Measurements from ENCODE around the gene YIPF5.
A peak's percentile ranks its signal among the peaks of the same experiment; 100 is the strongest.

Gene YIPF5

DNA sequence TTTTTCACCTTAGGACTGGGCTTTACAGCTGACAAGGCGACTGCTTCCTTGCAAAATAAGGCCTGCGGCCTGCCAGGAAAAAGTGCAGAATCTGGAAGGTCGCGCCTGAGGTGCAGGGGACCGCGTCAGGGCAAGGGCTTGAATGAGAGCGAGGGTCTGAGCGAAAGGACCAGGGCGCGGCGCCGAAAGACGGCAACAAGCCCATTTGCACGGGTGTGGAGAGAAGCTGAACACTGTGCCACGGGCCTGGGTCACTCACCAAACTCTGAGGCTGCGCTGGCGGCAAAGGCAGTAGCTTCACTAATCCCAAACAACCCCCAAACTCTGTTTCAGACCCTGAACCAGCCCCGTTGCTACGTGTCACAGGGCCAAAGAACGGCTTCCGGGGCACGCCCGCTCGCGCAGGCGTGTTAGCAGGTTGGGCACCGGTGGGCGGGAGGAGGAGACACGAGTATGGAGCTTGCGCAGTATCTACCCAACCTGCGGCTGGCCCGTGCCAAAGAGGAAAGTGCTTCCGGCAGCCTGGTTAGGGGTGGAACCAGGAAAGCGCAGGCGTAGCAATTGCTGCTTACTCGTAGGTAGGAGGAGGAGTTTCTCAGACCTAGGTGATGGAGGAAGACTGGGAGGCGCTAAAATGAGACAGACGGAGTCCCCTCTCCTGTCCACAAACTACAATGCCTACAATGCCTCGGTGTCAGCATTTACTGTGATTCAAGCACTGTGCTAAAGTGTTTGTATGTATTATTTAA, at the start of gene YIPF5, which contains the start of gene KCTD16:
YIPF5 (minus strand) TSS at position 384 of the 749 bp plus-strand sequence. CDS start 704 bp downstream, outside the sequence.
KCTD16 (plus strand) TSS at position 598 of the 749 bp plus-strand sequence.
- DNase-seq (ENCODE audit: low spot score) = peak; percentile 98

DNA sequence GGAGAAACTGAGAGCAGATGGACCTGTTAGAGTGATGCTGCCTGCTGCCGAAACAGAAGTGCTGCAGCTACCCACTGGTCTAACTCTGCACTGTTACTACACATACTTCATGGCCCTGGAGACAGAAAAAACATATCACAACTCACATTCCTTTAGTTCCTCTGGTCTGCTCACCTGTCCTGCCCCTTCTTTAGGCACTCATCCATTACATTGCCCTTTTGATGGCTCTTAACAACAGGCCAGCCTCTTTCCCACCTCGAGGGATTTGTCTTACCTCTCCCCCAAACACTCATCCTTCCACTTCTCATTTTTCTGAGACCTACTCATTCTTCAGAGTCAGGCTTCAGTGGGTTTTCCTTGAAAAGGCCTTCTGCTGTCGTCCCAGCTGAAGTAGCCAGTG, 49.4 kb upstream of the YIPF5 start:
- no peak for DNase-seq (ENCODE audit: low spot score)

DNA sequence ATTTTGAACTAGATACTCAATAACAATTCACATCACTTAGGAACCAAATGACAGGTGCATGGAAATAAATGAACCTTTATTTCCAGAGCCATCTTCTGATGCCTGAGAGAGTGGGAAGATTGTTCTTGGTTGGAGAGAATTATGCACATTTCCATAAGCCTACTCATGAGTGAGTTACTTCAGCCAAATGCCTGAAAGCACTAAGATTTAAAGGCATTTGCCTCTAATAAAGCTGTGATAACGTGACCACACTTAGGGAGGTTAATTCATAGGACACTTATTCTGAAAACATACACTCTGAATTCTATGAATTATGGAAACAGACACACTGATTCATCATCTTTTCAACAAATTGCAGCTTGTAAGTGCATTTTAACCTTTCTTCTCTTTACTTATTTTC, 40.2 kb upstream of the YIPF5 start:
- DNase-seq (ENCODE audit: low spot score) = no peak

DNA sequence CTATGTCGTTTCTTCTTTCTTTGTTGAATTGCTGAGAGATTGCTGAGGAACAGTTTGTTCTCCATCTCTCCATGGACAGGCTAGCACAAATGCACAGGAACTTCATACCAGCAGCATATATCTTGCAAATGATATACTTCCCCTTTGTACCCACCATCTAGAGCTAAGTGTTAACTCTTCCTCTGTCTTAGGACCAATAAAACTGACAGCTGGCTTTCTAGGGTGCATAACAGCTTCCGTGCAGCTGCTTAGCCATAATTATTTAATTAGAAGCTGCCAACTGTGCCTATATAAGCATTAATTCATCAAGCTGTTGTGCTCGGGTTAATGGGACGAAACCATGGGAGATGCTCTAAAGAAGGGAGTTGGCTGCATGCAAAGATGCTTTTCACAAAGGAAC, 38.9 kb upstream of the YIPF5 start:
- no peak for DNase-seq (ENCODE audit: low spot score)

DNA sequence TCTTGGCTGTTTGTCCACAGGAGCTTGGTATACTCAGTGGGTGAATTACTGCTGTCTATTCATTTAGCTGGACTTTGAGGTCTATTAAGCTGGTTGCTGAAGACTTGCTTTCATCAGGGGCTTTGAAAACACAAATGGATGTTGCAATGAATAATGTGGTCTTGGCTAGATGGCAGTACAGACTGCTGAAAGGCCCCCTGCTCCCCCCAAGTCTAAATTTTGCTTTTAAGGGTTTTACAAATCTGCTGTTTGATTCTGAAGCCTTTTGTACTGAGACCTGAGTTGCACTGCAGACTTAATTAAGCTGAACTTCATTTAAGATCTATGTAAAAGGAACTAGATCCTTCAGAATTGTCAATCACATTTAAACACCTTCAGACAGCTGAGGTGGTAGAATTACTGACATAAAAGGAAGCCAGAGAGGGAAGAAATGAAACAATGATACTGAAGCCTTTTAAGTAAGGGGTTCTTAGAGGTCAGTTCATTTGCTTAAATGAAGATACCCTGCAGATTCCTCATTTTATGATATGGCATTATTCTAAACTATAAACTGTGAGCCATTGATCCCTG, 37.5 kb upstream of the YIPF5 start:
- no peak for DNase-seq (ENCODE audit: low spot score)

DNA sequence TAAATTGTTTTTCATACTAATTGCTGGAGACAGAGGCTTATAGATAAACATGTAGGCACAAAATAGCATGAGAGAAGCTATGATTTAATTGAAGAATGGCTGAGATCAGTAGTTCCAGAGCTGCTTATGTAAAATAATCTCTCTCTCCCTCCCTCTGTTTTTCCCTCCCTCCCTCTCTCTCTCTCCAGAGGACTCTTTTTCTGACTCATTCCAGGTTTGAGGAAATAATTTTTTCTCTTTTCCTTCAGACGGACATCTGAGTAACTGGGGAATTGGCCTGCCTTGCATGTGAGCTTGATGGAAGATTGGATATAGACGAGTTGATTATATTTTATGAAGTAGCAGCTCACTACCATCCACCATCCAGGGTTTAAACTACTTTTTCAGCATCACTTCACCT, 35.7 kb upstream of the YIPF5 start:
- no peak for DNase-seq (ENCODE audit: low spot score)

DNA sequence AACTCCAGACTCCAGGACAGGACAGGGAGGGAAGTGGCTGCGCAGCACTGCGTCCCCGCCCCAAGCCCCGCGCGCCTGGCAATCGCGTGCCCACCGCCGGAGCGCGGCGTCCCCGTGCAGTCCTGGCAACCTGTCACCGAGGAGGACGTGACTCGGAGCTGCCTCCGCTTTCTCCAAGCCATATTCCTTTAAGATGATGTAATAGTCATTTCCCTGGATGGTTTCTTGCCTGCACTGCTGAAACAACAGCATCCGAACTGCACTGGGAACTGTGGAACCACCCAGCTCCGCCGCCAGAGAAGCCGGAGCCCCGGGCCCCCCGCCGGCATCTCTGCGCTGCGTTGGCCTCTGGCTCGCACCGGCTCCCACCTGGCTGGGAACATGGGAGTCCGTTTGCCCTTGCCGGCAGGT, 34.7 kb upstream of the YIPF5 start:
- peak; percentile 72 for DNase-seq (ENCODE audit: low spot score)

DNA sequence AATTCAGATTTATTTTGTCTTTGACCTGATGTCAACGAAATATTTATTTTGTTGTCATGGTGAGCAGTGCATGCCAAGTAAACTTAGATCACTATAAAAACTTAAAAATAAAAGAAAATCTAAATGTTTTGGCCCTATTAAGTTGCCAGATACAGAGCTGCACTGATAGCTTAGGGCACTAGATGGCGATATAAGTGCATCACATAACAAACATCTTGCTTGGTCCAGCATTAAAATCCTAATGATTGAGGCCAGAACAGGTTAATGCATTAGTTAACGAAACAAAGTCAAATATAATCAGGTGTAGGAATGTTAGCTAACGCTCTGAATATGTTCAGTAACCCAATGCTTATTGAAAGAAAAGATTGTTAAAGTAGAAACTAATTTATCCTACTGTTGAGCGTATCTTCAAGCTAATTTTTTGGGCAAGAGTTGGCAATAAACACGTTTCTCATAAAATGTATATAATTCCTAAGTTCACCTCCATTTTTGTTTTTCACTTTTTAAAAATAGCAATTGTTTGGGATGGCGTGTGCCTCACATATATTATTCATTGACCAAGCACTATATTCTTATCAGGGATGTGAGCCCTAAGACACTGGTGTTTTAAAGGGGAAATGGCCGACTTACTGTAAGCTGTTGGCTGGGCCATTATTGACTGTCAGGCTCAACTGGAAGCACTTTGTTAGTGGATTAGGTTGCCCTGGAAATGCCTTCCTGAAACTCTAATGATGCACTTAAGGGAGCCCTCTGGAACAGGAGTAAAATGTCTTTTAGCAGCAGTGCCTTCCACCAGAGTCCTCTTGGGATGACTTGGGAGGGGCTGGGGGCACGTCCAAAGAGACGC, 33.5 kb upstream of the YIPF5 start:
- DNase-seq (ENCODE audit: low spot score) = peak; percentile 52

DNA sequence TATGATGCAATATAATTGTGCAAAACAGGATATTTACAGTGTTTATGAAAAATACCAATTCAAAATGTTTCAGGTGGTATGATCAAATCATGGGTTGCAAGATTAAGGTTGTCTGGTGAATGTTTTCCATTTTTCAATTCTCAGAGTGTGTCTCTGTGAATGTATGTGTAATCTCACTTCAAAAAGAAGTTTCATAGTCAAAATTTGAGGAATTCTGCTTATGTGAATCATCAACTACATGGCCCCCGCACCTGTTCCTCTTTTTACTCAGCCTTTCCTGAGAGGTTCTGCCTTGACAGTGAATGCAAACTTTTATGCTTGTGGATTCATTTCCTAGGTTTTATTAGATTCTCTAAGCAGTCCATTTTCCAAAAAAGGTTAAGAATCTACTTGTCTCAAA, 32.3 kb upstream of the YIPF5 start:
- DNase-seq (ENCODE audit: low spot score) = no peak

DNA sequence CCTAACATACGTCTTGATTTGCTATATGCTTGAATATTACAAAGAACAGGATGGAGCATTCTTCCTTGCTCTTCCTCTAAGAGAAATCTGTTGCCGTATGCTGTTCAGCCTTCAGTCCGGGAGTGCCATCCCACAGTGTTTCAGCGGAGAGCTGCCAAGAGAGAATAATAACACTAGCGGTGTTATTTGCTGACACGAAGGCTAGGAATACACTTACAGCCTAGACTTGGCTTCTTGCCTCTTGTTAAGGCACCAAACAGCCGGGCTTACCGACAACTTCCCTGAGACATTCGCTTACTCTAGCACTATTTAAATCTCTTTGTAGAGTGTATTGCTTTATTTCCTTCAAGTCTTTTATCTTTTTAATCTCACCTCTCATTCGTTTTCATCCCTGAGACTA, 31.6 kb upstream of the YIPF5 start:
- no peak for DNase-seq (ENCODE audit: low spot score)

DNA sequence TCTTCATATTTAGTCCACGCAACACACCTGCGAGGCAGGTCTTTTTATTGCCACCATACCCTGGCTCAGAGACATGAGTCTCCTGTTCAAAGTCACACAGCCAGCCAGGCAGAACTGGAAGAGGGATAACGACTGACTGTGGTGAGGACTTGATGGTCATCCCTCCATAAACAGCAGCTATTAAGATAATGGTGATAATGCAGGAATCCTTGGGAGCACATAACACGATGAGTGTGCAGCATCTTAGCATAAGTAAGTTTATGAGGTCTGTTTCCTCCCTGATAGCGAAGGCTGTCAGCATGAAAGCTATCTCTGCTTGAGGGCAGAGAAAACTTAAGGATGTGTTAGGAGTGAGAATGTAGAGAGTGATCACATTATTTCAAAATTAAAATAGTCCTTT, 31.1 kb upstream of the YIPF5 start:
- DNase-seq (ENCODE audit: low spot score) = no peak

DNA sequence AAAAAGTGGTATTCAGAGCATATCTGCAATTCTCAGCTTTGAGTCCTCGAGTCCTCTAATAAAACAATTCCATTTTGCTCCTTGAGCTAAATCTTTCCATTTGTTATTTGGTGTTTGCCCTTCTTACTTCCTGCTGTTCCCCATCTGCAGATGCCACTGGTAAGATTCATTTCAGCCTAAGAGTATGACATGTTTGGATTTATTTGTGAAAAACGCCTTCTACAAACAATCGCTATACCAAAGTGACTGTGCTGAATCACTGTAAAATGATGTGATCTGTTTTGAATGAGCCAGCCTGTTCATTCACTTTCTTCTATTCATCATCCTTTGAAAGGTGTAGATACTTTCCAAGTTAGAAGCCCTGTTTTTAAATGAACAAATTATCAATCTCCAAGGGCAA, 27.9 kb upstream of the YIPF5 start:
- no peak for DNase-seq (ENCODE audit: low spot score)

DNA sequence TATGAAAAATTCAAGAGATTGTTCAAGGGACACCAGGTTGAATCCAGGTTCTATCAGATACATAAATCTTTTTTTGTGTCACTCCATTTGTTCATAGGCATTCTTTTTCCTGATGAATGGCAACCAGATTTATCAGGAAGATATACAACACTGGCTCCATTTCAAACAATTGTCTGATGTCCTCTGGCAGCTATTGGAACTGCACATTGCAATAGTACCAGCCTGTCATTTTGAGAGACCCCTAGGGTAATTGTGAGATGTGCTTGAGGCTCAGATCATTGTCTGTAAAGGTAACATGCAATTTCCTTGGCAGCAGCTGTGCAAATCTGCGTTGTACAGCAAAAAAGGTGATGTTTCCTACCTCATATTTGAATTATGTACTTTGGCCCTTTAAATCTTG, 26.2 kb upstream of the YIPF5 start:
- no peak for DNase-seq (ENCODE audit: low spot score)

DNA sequence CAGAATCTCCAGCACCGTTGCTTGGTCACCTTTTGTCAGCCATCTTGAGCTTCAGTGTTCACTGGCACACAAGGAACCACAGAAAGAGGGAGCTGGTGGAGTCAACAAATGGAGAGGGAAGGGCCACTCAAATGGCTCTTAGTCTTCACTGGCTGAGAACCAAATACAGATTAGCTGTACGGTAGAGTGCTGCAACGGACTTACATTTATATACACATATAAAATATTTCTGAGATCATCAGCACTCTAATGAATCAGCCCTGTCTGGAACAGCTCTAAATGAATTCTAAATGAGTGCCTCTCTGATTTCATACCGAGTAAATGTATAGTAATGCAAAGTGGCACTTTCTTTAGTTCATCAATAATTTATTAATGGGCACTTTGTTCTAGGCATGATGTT, 25.0 kb upstream of the YIPF5 start:
- no peak for DNase-seq (ENCODE audit: low spot score)

DNA sequence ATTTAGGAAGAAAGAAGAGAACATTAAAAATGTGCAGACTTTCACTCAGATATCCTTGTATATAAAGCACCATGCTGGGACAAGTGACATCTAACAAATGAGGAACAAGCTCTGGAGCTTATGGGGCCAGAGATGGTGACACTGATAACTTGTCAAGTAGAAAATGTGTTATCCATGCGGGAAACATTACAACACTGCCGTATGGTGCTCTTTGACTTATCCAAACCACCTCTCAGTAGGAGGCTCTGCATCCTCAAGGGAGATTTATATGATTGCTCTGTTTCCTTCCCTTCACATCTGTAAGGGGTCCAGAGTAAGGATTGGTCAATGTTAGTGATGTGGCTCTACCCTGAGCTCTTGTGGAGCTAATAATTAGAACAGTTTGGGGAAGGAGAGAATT, 23.7 kb upstream of the YIPF5 start:
- DNase-seq (ENCODE audit: low spot score) = no peak

DNA sequence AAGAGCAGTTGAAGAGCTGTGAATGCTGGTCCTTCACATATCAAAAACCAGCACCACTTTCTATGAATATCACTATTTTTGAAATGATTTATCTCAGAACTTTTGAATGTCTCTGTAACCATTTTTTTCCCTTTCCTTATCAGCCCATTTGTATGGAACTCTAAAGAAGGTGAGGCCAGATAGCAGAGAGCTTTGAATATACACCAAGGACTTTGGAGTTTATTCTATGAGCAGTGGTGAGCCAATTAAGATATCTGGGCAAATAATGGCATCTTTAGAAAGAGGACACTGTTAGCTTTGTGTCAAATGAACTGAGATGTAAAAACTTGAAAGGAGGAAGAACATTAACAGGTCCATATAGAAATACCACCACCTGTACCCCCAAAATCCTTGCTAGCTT, 22.2 kb upstream of the YIPF5 start:
- DNase-seq (ENCODE audit: low spot score) = no peak

DNA sequence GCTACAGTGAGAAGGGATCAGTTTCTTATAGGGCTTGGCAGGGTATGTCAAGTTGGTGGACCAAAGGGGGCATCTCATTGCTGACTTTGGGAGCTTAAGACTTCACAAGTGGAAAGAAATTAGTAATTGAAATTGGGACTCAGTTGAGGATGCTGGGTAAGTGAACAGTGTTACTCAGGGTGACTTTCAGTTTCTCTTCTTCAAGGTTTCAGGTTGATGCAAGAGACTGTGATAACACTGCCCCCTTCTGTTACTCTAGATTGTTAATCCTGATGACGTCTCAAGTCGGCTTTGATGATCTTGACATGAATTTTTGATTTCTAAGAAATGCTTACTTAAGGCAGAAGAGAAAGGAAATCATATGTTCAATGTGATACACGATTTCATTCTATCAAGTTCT, 21.5 kb upstream of the YIPF5 start:
- peak; percentile 48 for DNase-seq (ENCODE audit: low spot score)

DNA sequence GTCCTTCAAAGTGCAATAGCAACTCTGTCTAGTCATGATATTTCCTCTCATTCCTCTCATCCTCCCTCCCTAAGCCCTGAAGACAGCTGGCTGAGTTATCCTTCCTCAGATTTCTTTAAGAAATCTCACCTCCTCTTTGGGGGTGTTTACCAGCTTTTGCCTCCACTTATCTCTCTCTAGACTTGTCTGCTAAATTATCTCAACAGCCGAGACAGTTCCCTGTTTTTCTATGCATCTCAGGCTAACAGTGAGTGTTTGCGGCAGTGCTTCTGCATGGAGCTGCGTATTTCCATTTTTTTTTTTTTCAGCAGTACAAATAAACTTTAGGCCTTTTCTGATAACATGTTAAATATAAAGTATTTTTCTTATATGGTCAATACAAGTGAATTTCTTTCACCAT, 21.1 kb upstream of the YIPF5 start:
- DNase-seq (ENCODE audit: low spot score) = no peak

DNA sequence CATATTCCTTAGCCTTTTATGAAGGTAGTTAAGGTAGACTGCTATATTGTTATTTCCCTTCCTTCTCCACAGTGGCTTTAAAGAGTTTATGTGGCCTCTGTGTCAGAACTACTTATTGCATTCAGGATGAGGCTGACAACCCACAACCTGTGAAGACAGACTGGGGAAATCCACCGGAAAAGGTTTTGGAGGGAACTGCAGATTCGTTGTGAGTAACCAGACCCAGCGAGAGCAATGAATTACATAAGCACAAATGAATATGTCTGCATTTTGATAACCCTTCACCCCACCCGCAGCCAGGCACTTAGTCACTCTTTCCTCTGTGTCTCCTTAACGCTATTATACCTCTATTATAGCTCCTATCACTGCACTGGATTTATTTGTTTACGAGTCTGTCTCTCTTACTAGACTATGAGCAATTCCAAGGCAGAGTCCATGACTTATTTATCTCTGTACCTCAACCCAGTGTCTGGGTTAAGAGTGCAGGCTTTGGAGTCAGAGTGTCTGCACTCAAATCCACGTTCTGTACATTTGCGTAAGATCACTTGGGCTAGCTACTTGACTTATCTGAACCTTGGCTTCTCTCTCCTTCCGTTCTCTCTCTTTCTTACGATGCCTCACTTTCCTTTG, 19.5 kb upstream of the YIPF5 start:
- no peak for DNase-seq (ENCODE audit: low spot score)

DNA sequence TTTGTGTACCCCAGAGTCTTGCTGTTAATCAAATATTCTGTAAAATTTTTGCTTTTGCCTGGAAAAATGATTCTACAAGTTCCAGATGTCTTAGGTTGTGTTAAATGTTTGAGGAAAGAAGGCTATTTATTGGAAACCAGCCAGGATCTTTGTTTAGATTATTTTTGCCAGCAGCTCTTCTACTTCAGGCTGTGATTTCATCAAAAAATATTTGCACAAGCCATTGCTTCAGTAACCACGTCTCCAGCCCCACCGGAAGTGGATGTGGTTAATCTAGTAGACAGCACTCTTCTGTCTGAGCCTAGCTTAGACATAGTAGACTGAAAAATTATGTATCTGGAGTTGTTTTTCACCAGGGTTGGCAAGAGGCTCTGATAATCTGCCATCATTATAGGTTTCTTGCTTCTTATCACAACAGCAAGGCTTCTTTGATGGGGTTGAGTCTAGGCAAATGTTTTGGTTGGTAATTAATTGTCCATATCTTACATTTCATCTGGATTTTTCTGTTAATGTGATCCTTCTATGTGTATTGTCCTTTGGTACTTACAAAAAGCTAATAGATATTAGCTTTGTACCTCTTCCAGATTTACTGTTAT, 17.3 kb upstream of the YIPF5 start:
- DNase-seq (ENCODE audit: low spot score) = peak; percentile 81

DNA sequence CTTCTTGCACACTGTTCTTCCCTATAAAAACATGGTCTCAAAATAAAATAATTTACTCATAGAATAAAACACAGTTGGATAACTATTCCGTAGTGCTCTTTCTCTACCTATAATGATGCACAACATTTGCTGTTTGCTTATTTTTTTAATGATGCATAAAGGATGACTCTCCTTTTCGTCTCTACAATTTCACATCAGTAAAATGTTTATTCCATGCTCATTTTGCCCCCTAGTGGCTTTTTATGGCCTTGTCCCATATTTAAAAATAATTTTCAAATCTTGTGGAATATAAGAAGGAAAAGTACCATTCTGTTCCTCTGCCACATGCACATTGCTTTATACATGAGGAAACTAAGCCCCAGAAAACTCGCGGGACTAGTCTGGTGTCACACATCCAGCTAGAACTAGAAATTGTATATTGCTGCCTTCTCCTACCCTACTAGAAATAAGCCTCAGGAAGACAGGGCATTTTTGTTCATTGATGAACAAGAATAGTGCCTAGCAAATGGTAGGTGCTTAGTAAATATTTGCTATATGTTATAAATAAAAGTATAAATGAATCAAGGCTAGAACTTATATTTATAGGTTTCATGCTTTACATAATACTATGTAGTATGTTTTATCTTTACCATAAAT, 12.9 kb upstream of the YIPF5 start:
- DNase-seq (ENCODE audit: low spot score) = peak; percentile 44

DNA sequence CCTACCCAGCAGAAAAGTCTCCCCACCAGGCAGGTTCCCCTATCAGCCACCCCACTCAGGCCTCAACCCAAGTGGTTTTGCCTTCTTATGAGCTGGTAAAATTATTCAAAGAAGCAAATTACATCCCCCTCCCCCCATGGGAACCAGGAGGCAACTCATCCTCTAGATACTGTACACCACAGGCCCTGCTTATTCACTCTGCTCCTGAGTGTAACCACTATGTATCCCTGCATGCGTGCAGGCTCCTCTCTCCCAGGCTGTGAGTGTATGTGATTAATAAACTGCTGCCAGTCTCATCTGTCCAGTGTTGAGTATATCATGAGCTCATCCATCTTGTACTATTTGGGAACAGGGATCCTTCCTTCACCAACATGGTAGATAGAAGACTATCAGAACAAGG, 8.8 kb upstream of the YIPF5 start:
- no peak for DNase-seq (ENCODE audit: low spot score)

Data from GM03348 (cell line).